Body of pancreas (tissue), 4 donors: ENCODE data around the gene NTN4.

Experiments
- CTCF ChIP-seq, 7 experiments: fragments of 450-650 bp in 4 of 7; fragments of 200-600 bp in 3 of 7; sonication (generic) in 3 of 7; IDR thresholded peaks; one replicate each; pipeline ENCODE4 v1.5.1; 2016 to 2019; ENCODE audit warnings: antibody characterized with exemption in 7 of 7
- POLR2A ChIP-seq, 3 donors: fragments of 450-650 bp; IDR thresholded peaks; one replicate each; pipeline ENCODE4 v1.6.1; 2016; ENCODE audit warnings: antibody characterized with exemption in 3 of 3, mild to moderate bottlenecking in 2 of 3

- TF ChIP-seq CTCF (IDR thresholded peaks at IDR 0.05) (peak; percentile 34 to 92 (median 89)), POLR2A (IDR thresholded peaks at IDR 0.05) (no peak)
Observed at GRCh38 chr12:95815632-95816212, 25.2 kb upstream of the NTN4 start.
